IMR-90 (cell line): ENCODE results near the gene C19orf25.

Experiments
- BHLHE40 ChIP-seq: fragments of 150-350 bp; IDR thresholded peaks from 2 replicates; pipeline ENCODE4 v1.6.1; 2016; ENCODE audit warnings: mild to moderate bottlenecking, low read depth, low read length
- CEBPB ChIP-seq: IDR thresholded peaks from 2 replicates; pipeline ENCODE4 v1.6.1; 2012; ENCODE audit warnings: low read depth, low read length, improper control_type of control experiment
- CTCF ChIP-seq: conservative IDR thresholded peaks from 2 replicates; pipeline ENCODE4 v1.5.1; 2012; ENCODE audit warnings: mild to moderate bottlenecking, low read depth, low read length, improper control_type of control experiment
- FOS ChIP-seq: fragments of 150-350 bp; IDR thresholded peaks from 2 replicates; pipeline ENCODE4 v1.6.1; 2016; ENCODE audit warnings: low read depth, low read length
- MAFK ChIP-seq: IDR thresholded peaks from 2 replicates; pipeline ENCODE4 v1.6.1; 2012; ENCODE audit warnings: low read depth, low read length, improper control_type of control experiment
- MAZ ChIP-seq: IDR thresholded peaks from 2 replicates; pipeline ENCODE4 v1.6.1; 2012; ENCODE audit warnings: low read depth, mild to moderate bottlenecking, low read length, improper control_type of control experiment, moderate library complexity, borderline replicate concordance
- MXI1 ChIP-seq: IDR thresholded peaks from 2 replicates; pipeline ENCODE4 v1.6.1; 2012; ENCODE audit warnings: low read depth, mild to moderate bottlenecking, low read length, moderate library complexity, borderline replicate concordance
- POLR2A ChIP-seq: IDR thresholded peaks from 2 replicates; pipeline ENCODE4 v1.6.1; 2012; ENCODE audit warnings: mild to moderate bottlenecking, low read depth, low read length
- RAD21 ChIP-seq: IDR thresholded peaks from 2 replicates; pipeline ENCODE4 v1.6.1; 2012; ENCODE audit warnings: low read length, improper control_type of control experiment
- RCOR1 ChIP-seq: IDR thresholded peaks from 2 replicates; pipeline ENCODE4 v1.6.1; 2012; ENCODE audit warnings: mild to moderate bottlenecking, low read length, improper control_type of control experiment; ENCODE audit not compliant: insufficient replicate concordance
- SMC3 ChIP-seq: fragments of 150-350 bp; IDR thresholded peaks from 2 replicates; pipeline ENCODE4 v1.6.1; 2016; ENCODE audit warnings: low read depth, mild to moderate bottlenecking, antibody characterized with exemption, low read length, moderate library complexity
- USF2 ChIP-seq: fragments of 150-350 bp; IDR thresholded peaks from 2 replicates; pipeline ENCODE4 v1.6.1; 2017; ENCODE audit warnings: mild to moderate bottlenecking, antibody characterized with exemption, low read length, low read depth

- TF ChIP-seq USF2 (no peak), CTCF (no peak), FOS (no peak), POLR2A (no peak), RAD21 (no peak), SMC3 (no peak), MXI1 (no peak), BHLHE40 (no peak), CEBPB (no peak), RCOR1 (no peak), MAFK (no peak), MAZ (no peak)
Observed at GRCh38 chr19:1457892-1458291, 21.1 kb downstream of the C19orf25 start.
